Heart left ventricle (tissue), 13 donors: ENCODE measurements around the gene RRBP1.

ENCODE experiments used
- POLR2A ChIP-seq, 2 donors: fragments of 450-650 bp; IDR thresholded peaks; one replicate each; pipeline ENCODE4 v1.6.1; 2017; ENCODE audit warnings: antibody characterized with exemption in 2 of 2, mild to moderate bottlenecking in 2 of 2, moderate library complexity in 2 of 2
- TF ChIP-seq, protein P1 (sequence below), 12 donors: fragments of 200-600 bp; sonication (generic) in 4 of 12; IDR thresholded peaks; one replicate each; pipeline versions ENCODE4 v1.5.0 to v1.8.0; 2018 to 2022; ENCODE audit warnings: antibody characterized with exemption in 12 of 12, mild to moderate bottlenecking in 5 of 12
- donor health status: ischemic (EF 13 %, LVEDD 7.1; RV severe dilation, severe dysfunction).
- donor health status: DM: no; HTN: yes; CAD: no.
- donor health status: DM: no; HTN: no; CAD: no.
- donor health status: ischemic (EF 25% LVEDD 6.9; RV normal size, moderate dysfunction).
- donor health status: ischemic (EF 25% LVEDD 5.7; RV mildly dilated, moderate dysfunction).
- donor health status: ischemic (EF 35%, LVEDD 5.7; RV mildly dilated, moderate dysfunction).
- donor health status: nonischemic (EF 11% LVEDD 7.7; RV severe dilation, severe dysfunction).
- donor health status: DM: yes; HTN: yes; CAD: no.
- donor health status: PGD.
- donor health status: ischemic (EF 29% LVEDD 5.4; RV normal size, mild dysfunction).
- donor health status: nonischemic (EF 23%, LVEDD 6.1; RV moderate dilation, normal function).

DNA sequence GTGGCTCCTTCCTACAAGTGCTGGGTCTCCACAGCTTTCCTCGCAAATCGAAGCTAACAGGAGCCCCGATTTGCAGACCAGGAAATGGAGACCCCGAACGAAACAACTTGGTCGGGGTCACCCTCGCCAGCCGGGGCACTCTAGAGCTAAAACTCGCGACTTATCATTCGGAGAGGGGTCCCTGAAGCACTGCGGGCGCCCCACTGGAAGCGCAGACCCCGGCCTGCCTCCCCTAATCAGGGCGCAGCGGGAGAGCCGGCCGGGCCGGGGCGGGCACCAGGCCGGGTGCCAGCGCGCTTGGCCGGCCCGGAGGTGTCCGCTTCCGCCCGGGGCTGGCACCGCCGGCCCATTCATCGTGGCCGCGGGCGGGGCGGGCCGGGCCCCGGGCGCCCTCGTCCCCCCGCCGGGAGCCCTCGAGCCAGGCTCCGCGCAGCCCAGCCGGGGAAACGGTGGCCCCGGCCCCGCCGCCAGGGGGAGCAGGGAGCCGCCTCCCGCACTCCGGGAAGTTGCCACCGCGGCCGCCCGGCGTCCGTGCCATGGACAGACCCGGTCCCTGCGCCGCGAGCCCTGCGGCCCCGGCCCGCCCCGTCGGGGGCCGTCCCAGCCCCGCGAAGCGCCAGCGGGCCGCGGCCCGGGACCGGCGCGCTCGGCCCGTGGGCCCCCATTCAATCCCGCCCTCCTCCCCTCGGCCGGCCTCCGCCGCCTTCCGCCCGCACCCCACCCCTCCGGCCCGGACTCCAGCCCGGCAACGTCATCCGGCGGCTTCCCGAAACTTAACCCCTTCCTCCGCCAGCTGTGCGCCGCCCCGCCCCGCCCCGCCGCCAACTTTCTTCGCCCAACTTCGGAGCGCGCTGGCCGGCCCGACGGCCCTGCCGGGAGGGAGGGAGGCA lies 961 bp downstream of the RRBP1 start:
- TF ChIP-seq POLR2A (IDR thresholded peaks at IDR 0.05), result no peak
- TF ChIP-seq, protein P1, sequence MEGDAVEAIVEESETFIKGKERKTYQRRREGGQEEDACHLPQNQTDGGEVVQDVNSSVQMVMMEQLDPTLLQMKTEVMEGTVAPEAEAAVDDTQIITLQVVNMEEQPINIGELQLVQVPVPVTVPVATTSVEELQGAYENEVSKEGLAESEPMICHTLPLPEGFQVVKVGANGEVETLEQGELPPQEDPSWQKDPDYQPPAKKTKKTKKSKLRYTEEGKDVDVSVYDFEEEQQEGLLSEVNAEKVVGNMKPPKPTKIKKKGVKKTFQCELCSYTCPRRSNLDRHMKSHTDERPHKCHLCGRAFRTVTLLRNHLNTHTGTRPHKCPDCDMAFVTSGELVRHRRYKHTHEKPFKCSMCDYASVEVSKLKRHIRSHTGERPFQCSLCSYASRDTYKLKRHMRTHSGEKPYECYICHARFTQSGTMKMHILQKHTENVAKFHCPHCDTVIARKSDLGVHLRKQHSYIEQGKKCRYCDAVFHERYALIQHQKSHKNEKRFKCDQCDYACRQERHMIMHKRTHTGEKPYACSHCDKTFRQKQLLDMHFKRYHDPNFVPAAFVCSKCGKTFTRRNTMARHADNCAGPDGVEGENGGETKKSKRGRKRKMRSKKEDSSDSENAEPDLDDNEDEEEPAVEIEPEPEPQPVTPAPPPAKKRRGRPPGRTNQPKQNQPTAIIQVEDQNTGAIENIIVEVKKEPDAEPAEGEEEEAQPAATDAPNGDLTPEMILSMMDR (IDR thresholded peaks at IDR 0.05), result peak; percentile 17 to 93 (median 68)
